ENCODE results near the gene GPN2.

The GPN2 gene

DNA sequence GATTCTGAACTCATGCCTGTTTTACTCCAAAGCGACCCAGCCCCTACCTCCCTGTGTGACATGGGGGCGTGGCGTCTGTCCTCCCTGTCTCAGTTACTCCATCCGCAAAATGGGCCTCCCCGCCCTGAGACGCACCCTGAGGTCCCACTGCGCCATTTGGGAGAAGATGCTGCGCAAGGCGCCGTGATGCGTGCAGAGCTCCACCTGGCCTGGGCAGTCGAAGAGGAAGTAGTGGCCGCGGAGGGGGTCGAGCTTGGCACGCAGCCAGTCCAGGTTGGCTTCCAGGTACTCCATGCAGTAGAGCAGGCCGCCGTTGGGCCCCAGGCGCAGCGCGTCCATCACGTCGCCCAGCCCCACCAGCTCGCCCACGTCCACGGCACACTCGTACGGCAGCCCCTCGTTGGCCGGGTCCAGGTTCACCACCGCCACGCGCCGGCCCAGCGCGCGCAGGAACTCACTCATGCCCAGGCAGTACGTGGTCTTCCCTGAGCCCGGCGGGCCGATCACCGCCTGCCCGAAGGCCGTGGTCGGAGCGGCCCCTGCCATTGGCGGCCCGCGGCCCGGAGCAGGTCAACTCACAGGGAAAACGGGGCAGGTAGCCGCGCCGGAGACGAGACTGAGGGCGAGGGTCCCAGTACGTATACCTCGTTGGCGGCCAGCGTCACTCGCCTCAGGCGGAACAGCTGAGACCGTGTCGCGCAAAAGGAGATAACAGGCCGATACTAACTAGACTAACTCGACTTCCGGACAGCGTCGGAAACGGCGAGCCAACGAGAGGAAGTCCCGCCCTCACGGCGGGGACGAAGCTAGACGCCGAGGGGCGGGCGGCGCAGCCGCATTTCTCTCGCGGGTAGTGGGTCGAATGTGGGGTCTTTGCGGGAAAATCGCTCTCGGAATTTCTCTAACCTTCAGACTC lies at the start of gene GPN2:
Gene GPN2, minus strand, starts transcription at position 733 of the 916 bp plus-strand sequence. Its CDS starts 187 bp downstream, at position 546.
- DNase-seq: no peak

GRCh38 chr1:26938659-26939025 lies 48.6 kb upstream of the GPN2 start:
- DNase-seq: no peak

- no peak for DNase-seq
Observed at GRCh38 chr1:26938004-26938658, 48.0 kb upstream of the GPN2 start.

DNA sequence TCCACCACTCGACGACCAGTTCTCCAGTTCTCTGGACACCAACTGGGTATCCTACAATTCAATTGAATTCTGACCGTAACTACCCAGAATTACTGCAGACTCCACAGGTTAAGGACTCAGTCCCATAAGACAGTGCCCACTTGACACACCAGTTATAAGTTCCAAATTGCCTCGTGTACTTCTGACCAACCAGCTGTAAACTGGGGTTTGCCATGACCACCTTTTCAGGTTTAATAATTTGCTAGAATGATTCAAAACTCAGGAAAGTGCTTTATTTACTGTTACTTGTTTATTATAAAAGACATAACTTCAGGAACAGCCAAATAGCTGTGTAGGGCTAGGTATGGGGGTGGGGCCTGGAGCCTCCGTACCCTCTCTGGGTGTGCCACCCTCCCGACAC lies 46.7 kb upstream of the GPN2 start:
- no peak for DNase-seq

GRCh38 chr1:26932531-26932930 lies 42.4 kb upstream of the GPN2 start:
- no peak for DNase-seq

DNA sequence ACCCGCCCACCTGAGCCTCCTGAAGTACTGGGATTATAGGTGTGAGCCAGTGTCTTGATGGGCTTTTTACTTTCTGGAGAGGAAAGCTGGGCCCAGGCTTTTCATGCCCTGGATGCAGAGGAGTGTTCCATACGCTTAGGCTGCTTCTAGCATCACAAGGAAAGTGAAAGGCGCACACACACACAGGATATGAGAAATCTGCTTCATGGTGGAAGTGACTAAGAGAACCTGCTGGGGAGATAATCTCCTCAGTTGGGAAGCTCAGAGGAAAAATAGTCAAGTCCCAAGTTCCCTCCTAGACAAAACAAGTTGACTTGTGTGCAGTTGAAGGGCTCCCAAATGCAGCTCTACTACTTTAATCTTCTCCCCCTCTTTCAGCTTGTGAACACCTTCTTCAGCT lies 33.6 kb upstream of the GPN2 start:
- DNase-seq: no peak

GRCh38 chr1:26922901-26923300 lies 32.8 kb upstream of the GPN2 start:
- no peak for DNase-seq

DNA sequence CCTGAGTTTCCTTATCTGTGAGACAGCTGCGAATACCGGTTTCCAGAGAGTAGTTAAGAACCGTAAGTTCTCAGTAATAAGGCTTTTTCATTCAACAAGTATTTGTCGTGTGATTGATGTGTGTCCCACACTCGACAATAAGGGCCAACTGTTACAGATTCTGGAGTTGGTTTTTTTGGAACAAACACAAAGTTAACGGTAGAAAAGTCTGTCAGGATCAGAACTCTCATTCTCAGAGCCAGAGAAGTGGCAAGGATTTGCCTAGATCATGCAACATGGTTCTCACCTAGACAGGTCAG lies 32.3 kb upstream of the GPN2 start:
- DNase-seq: no peak

DNA sequence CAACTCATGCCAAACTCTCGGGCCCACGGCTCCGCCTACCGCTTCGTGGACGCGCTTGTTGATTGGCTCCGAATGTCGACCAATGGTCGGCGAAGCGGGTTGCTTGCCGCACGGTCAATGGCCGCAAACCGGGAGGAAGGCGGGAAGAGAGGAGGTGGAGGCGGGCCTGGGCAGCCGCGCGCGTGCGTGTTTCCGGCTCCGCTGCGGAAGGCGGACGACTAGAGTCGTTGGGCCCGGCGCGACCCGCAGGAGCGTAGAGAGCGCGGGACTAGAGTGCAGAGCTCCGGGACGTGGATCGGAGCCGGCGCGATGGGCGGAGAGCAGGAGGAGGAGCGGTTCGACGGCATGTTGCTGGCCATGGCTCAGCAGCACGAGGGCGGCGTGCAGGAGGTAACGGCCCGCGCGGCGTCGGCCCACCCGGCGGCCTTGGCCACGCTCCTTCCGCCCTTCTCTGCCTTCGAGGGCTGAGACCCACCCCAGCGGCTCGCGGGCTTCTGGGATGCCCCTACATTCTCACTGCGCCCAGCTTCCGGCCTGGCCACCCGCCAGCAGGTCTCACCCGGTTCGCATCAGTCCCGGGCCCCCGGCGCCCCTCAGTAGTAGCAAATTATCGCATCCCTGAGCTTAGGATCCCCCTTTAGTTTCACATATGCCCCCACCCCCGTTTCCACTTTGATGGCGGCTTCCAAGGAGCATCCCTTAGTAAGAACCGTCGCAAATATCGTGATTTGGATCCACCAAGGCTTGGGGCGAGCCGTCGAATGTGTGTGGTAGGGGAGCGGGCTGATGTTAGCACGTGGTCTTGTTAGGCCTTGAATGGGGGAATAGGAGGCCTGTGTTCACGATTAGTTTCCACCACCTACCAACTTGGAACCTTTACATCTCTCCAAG lies 31.7 kb upstream of the GPN2 start, which contains the start of gene NUDC:
Gene NUDC, plus strand, starts transcription at position 204 of the 891 bp plus-strand sequence. Its CDS starts 106 bp downstream, at position 310.
- DNase-seq: peak; percentile 83

DNA sequence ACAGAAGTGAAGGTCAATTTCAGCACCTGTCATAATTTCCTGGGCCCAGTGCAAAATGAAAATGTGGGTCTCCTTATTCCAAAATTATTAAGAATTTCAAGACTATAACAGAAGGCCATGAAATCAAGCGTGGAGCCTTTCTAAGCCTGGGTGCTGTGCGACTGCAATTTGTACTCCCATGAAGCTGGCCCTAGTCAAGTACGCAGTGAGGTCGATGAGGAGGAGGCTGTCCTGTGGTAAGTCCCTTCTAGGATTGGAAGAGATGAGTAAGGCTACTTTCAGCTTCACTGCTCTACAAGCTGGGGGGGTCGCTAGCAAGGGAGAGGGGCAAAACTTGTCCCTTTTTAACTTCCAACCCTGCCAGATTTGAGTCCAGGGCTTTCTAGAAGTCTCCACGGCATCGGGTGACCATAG lies 31.1 kb upstream of the GPN2 start:
- no peak for DNase-seq

- DNase-seq: no peak
Observed at GRCh38 chr1:26915204-26915842, 25.2 kb upstream of the GPN2 start.

- DNase-seq: peak; percentile 95
Observed at GRCh38 chr1:26913754-26914619, 23.9 kb upstream of the GPN2 start, which contains the start of gene NR0B2. Gene NR0B2 (minus strand): TSS chr1:26913975. CDS start chr1:26913940, 35 bp downstream.

GRCh38 chr1:26913389-26913753 lies 23.3 kb upstream of the GPN2 start:
- no peak for DNase-seq

GRCh38 chr1:26912147-26912490 lies 22.0 kb upstream of the GPN2 start:
- DNase-seq: no peak

- no peak for DNase-seq
Observed at GRCh38 chr1:26911399-26912146, 21.5 kb upstream of the GPN2 start.

GRCh38 chr1:26910343-26911160 lies 20.5 kb upstream of the GPN2 start:
- DNase-seq: no peak

DNA sequence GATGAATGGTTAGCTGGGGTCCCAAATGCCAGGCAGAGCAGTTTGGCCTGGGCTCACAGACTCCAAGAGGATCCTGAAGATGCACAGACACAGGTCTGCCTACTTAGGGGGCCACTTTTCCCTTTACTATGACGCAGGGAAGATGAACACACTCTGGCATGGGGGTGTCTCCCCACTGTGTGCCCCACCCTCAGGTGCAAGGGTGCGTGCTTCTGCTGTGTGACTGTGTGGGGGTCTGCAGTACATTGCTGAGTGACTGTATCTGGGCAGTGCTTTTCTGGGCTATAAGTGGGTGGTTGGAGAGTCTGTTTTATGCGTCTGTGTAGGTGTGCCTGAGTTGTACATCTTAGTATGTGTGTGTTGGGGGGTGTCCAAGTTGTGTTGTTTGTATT lies 19.9 kb upstream of the GPN2 start:
- DNase-seq: no peak

GRCh38 chr1:26907071-26907917 lies 17.2 kb upstream of the GPN2 start:
- DNase-seq: no peak

- DNase-seq: no peak
Observed at GRCh38 chr1:26900815-26901511, 10.9 kb upstream of the GPN2 start.

All from NCI-H1417 treated with DMSO at 0.1 percent for 48 hours (cell line).